HL-60 (cell line): ENCODE data around the gene ITPRIP.

Source experiments
- CTCF ChIP-seq: IDR thresholded peaks from one replicate; pipeline ENCODE4 v1.5.1; 2011; ENCODE audit warnings: low read length, control low read depth, inconsistent platforms; ENCODE audit not compliant: insufficient read depth
- GABPA ChIP-seq: IDR thresholded peaks from 2 replicates; pipeline ENCODE4 v1.6.1; 2012; ENCODE audit warnings: low read depth
- POLR2AphosphoS5 ChIP-seq: IDR thresholded peaks from 2 replicates; pipeline ENCODE4 v1.6.1; 2012; ENCODE audit warnings: low read depth
- REST ChIP-seq: IDR thresholded peaks from 2 replicates; pipeline ENCODE4 v1.6.1; 2012; ENCODE audit warnings: low read depth; ENCODE audit not compliant: insufficient replicate concordance

- TF ChIP-seq POLR2AphosphoS5 (no peak), CTCF (no peak), GABPA (no peak), REST (no peak)
Measured at GRCh38 chr10:104296687-104297436, 41.4 kb downstream of the ITPRIP start.
